Calu3 (cell line): ENCODE measurements around the gene BSCL2. TPM values are rescaled to one million over a fixed set of nuclear protein-coding genes. Genes with fewer than 3 reads are reported as not detected.
A peak's percentile ranks its signal among the peaks of the same experiment; 100 is the strongest.
"Not testable (repeated sequence)": the region's sequence is repeated elsewhere in the genome, so short reads cannot be mapped to it uniquely, and the experiment has no call there.

Experiments
- BruUV-seq: library from RNA; stranded (reverse); fragments of 400-500 nt; replicated peaks from 2 replicates; lab custom pipeline; 2021; lab: Mats Ljungman, UMichigan
- CTCF ChIA-PET: fragments of 300-600 bp; sonication (Branson Sonifier 250); formaldehyde crosslinking; loops from one replicate; lab custom pipeline; 2022; ENCODE audit warnings: antibody characterized with exemption; lab: Charles Lee
- DNase-seq: peaks from one replicate; pipeline ENCODE4 v3.0.0; 2022
- H3K27ac Mint-ChIP-seq: one replicate; pipeline ENCODE4 v1.8.0; 2022; ENCODE audit warnings: mixed read lengths; ENCODE audit not compliant: unreplicated experiment
- H3K27me3 Mint-ChIP-seq: one replicate; pipeline ENCODE4 v1.8.0; 2022; ENCODE audit warnings: mixed read lengths; ENCODE audit not compliant: unreplicated experiment
- H3K36me3 Mint-ChIP-seq: one replicate; pipeline ENCODE4 v1.8.0; 2022; ENCODE audit warnings: mild to moderate bottlenecking, moderate library complexity, mixed read lengths; ENCODE audit not compliant: insufficient read depth, unreplicated experiment
- H3K4me1 Mint-ChIP-seq: one replicate; pipeline ENCODE4 v1.8.0; 2022; ENCODE audit warnings: mild to moderate bottlenecking, low read depth, mixed read lengths; ENCODE audit not compliant: unreplicated experiment
- H3K4me3 Mint-ChIP-seq: one replicate; pipeline ENCODE4 v1.8.0; 2022; ENCODE audit warnings: mild to moderate bottlenecking, low read depth, moderate library complexity, mixed read lengths; ENCODE audit not compliant: unreplicated experiment
- H3K9me3 Mint-ChIP-seq: one replicate; pipeline ENCODE4 v1.8.0; 2022; ENCODE audit warnings: low read depth, mixed read lengths; ENCODE audit not compliant: unreplicated experiment
- CTCF ChIP-seq: fragments of 200-600 bp; IDR thresholded peaks from one replicate; pipeline ENCODE4 v1.8.0; 2022; ENCODE audit warnings: antibody characterized with exemption; ENCODE audit not compliant: unreplicated experiment
- intact Hi-C: fragments of 100-400 bp; cut with micrococcal nuclease; formaldehyde crosslinking; loops from one replicate; pipeline ENCODE4 v1.10.0; 2022; ENCODE audit not compliant: unreplicated experiment
- total RNA-seq: library from RNA; stranded (reverse); gene quantifications from 2 replicates; pipeline ENCODE4 v1.2.3, GENCODE V29; 2022

BSCL2 gene
- total RNA-seq, 1 experiment from 2014 or later = 71.5 TPM

- intact Hi-C loops = no loop called here
- Mint-ChIP-seq H3K27me3 (no peaks in the 10 kb centered on the region), H3K36me3 (peaks cover 78% of the 10 kb centered on the region), H3K9me3 (no peaks in the 10 kb centered on the region), H3K27ac (no peak overlapping the region), H3K4me1 (peaks cover 24% of the 10 kb centered on the region), H3K4me3 (peak overlapping the region; percentile 86)
- DNase-seq = no peak
- BruUV-seq = no TSS peak
- no peak for TF ChIP-seq CTCF
- CTCF ChIA-PET = no interaction called here
Measured at GRCh38 chr11:62676698-62677097, 30.5 kb downstream of the BSCL2 start.

GRCh38 chr11:62675415-62675814, 31.8 kb downstream of the BSCL2 start:
- intact Hi-C loops, BruUV-seq, H3K4me3 Mint-ChIP-seq, H3K9me3 Mint-ChIP-seq, H3K27me3 Mint-ChIP-seq, H3K27ac Mint-ChIP-seq, DNase-seq: not testable (repeated sequence)
- CTCF ChIA-PET = interaction anchor here (0.6 to 0.7 kb wide), 3 partner anchors 14 to 132 kb away, joined by 3 to 4 read pairs (median 3); no protein-coding TSS in a partner anchor
- Mint-ChIP-seq H3K36me3 (peaks cover 84% of the 10 kb centered on the region), H3K4me1 (peaks cover 18% of the 10 kb centered on the region)

DNA sequence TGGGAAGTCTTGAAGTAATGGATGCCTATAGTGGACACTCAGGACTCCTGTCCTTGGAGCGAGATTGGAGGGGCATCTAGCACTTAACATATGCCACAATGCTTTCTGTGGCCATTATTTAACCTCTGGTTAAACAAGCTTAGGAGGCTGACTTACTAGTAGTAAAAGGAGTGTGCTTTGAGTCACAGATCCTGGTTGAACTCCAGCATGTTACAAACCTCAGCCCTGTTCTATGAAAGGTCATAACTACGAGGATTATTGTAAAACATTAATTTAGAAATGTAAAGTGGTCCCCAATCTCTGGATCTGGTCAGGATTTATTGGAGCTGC, 34.1 kb downstream of the BSCL2 start:
- H3K27me3 Mint-ChIP-seq = no peaks in the 10 kb centered on the region
- H3K36me3 Mint-ChIP-seq = peaks cover 86% of the 10 kb centered on the region
- H3K9me3 Mint-ChIP-seq = no peaks in the 10 kb centered on the region
- CTCF ChIA-PET = interaction anchor here (0.5 to 0.6 kb wide), 2 partner anchors 29 to 157 kb away, joined by 3 to 6 read pairs; no protein-coding TSS in a partner anchor
- H3K4me1 Mint-ChIP-seq = peaks cover 16% of the 10 kb centered on the region
- DNase-seq = no peak
- intact Hi-C loops = no loop called here
- no TSS peak for BruUV-seq
- H3K4me3 Mint-ChIP-seq = peak overlapping the region; percentile 99
- TF ChIP-seq CTCF = no peak
- no peak overlapping the region for H3K27ac Mint-ChIP-seq

DNA sequence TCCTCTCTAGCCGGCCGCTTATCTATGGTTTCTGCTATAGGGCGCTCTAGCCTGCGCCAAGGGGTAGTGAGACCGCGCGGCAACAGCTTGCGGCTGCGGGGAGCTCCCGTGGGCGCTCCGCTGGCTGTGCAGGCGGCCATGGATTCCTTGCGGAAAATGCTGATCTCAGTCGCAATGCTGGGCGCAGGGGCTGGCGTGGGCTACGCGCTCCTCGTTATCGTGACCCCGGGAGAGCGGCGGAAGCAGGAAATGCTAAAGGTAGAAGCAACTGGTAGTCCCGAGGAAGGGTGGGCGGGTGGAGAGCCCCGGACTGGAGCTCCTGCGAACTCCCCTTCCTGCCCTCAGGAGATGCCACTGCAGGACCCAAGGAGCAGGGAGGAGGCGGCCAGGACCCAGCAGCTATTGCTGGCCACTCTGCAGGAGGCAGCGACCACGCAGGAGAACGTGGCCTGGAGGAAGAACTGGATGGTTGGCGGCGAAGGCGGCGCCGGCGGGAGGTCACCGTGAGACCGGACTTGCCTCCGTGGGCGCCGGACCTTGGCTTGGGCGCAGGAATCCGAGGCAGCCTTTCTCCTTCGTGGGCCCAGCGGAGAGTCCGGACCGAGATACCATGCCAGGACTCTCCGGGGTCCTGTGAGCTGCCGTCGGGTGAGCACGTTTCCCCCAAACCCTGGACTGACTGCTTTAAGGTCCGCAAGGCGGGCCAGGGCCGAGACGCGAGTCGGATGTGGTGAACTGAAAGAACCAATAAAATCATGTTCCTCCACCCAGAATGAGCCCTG, 35.4 kb downstream of the BSCL2 start, which contains the start of the genes LBHD1 and UQCC3:
LBHD1 (minus strand) TSS at position 660 of the 782 bp plus-strand sequence. CDS start 2,236 bp downstream, outside the sequence.
UQCC3 (plus strand) TSS at position 66 of the 782 bp plus-strand sequence; CDS start at position 139, 73 bp downstream.
- peak; percentile 66 for DNase-seq

More for the DNA sequence above, 35.4 kb downstream of the BSCL2 start, which contains the start of the genes LBHD1 and UQCC3:
- CTCF ChIA-PET = interaction anchor here (0.6 to 1.8 kb wide), 9 partner anchors 9 to 1373 kb away, joined by 3 to 8 read pairs (median 3); partner anchors contain the start of genes GANAB, MTA2, TTC9C and ZBTB3
- Mint-ChIP-seq H3K27ac (peak within 1 kb of the TSS; percentile 98), H3K9me3 (no peaks in the 10 kb centered on the region), H3K4me1 (peaks cover 8% of the 10 kb centered on the region), H3K36me3 (peaks cover 89% of the 10 kb centered on the region), H3K4me3 (peak within 1 kb of the TSS; percentile 99), H3K27me3 (no peaks in the 10 kb centered on the region)
- intact Hi-C loops = no loop called here
- no peak for TF ChIP-seq CTCF
- BruUV-seq = TSS peak; percentile 33
